Glutamatergic neuron (in vitro differentiated cells): Measurements from ENCODE around the gene CHMP6. TPM values are rescaled to one million over a fixed set of nuclear protein-coding genes. Genes with fewer than 3 reads are reported as not detected.

Experiments
- DNase-seq: peaks from one replicate; pipeline ENCODE4 v3.0.0; 2022
- H3K27ac Mint-ChIP-seq: one replicate; pipeline ENCODE4 v1.8.0; 2020; ENCODE audit warnings: mild to moderate bottlenecking, mixed read lengths, inconsistent platforms; ENCODE audit not compliant: unreplicated experiment
- H3K27me3 Mint-ChIP-seq: one replicate; pipeline ENCODE4 v1.8.0; 2020; ENCODE audit warnings: mild to moderate bottlenecking, moderate library complexity, mixed read lengths, inconsistent platforms; ENCODE audit not compliant: unreplicated experiment
- H3K36me3 Mint-ChIP-seq: one replicate; pipeline ENCODE4 v1.8.0; 2020; ENCODE audit warnings: mild to moderate bottlenecking, mixed read lengths, inconsistent platforms; ENCODE audit not compliant: unreplicated experiment
- H3K4me1 Mint-ChIP-seq: one replicate; pipeline ENCODE4 v1.8.0; 2020; ENCODE audit warnings: mild to moderate bottlenecking, low read depth, mixed read lengths, inconsistent platforms; ENCODE audit not compliant: unreplicated experiment
- H3K4me3 Mint-ChIP-seq: one replicate; pipeline ENCODE4 v1.8.0; 2020; ENCODE audit warnings: mild to moderate bottlenecking, mixed read lengths, inconsistent platforms; ENCODE audit not compliant: unreplicated experiment
- H3K9me3 Mint-ChIP-seq: one replicate; pipeline ENCODE4 v1.8.0; 2020; ENCODE audit warnings: mild to moderate bottlenecking, moderate library complexity, mixed read lengths, inconsistent platforms; ENCODE audit not compliant: unreplicated experiment
- total RNA-seq: library from RNA; stranded (reverse); fragmentation: NEBNext Ultra II Directional; extraction: Animal tissue kit (Norgen Biotek cat#: 25700); gene quantifications from one replicate; pipeline ENCODE4 v1.2.1, GENCODE V29; 2021; ENCODE audit not compliant: unreplicated experiment
- TF ChIP-seq, protein P1 (sequence below): fragments of 200-600 bp; sonication (generic); IDR thresholded peaks from one replicate; pipeline ENCODE4 v1.5.0; 2021; ENCODE audit not compliant: partially characterized antibody, unreplicated experiment

CHMP6 gene
- total RNA-seq, 1 donor from 2014 or later, result 24.3 TPM

GRCh38 chr17:80956321-80957190 lies 35.1 kb upstream of the CHMP6 start:
- DNase-seq, result peak; percentile 7

DNA sequence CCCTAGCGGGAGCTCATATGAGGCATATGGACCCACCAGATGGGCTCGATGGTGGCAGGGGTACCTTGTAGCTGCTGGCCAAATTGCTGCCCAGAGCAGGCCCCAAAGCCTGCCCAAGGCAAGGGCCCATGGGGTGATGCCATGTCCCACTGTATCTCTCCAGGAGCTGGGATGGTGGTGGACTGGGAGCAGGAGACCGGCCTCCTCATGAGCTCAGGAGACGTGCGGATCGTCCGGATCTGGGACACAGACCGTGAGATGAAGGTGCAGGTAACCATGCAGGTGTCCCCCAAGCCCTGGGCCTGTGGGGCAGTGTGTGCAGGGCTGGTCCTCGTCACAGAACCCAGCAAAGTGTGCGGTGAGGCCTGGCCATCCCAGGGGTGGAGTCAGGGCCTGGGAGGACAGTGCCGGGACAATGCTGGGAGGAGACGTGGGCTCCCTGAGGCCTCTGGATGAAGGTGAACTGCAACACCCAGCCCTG lies 34.1 kb upstream of the CHMP6 start:
- Mint-ChIP-seq H3K27ac (no peak overlapping the region), H3K4me1 (peaks cover 7% of the 10 kb centered on the region), H3K9me3 (peaks cover 4% of the 10 kb centered on the region), H3K27me3 (peaks cover 3% of the 10 kb centered on the region), H3K36me3 (peaks cover 5% of the 10 kb centered on the region), H3K4me3 (no peak overlapping the region)
- TF ChIP-seq, protein P1, sequence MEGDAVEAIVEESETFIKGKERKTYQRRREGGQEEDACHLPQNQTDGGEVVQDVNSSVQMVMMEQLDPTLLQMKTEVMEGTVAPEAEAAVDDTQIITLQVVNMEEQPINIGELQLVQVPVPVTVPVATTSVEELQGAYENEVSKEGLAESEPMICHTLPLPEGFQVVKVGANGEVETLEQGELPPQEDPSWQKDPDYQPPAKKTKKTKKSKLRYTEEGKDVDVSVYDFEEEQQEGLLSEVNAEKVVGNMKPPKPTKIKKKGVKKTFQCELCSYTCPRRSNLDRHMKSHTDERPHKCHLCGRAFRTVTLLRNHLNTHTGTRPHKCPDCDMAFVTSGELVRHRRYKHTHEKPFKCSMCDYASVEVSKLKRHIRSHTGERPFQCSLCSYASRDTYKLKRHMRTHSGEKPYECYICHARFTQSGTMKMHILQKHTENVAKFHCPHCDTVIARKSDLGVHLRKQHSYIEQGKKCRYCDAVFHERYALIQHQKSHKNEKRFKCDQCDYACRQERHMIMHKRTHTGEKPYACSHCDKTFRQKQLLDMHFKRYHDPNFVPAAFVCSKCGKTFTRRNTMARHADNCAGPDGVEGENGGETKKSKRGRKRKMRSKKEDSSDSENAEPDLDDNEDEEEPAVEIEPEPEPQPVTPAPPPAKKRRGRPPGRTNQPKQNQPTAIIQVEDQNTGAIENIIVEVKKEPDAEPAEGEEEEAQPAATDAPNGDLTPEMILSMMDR, result no peak
- DNase-seq, result peak; percentile 17

More at GRCh38 chr17:80956321-80957190, 35.1 kb upstream of the CHMP6 start:
- no peak overlapping the region for H3K4me3 Mint-ChIP-seq
- H3K36me3 Mint-ChIP-seq, result peaks cover 5% of the 10 kb centered on the region
- peaks cover 4% of the 10 kb centered on the region for H3K9me3 Mint-ChIP-seq
- peaks cover 3% of the 10 kb centered on the region for H3K4me1 Mint-ChIP-seq
- TF ChIP-seq, protein P1, result no peak
- H3K27ac Mint-ChIP-seq, result no peak overlapping the region
- H3K27me3 Mint-ChIP-seq, result peaks cover 4% of the 10 kb centered on the region

GRCh38 chr17:80959330-80960036 lies 32.2 kb upstream of the CHMP6 start:
- Mint-ChIP-seq H3K27me3 (peaks cover 2% of the 10 kb centered on the region), H3K4me3 (no peak overlapping the region), H3K4me1 (peaks cover 9% of the 10 kb centered on the region), H3K27ac (no peak overlapping the region), H3K36me3 (peaks cover 5% of the 10 kb centered on the region), H3K9me3 (peaks cover 4% of the 10 kb centered on the region)
- TF ChIP-seq, protein P1, result no peak
- DNase-seq, result peak; percentile 29

GRCh38 chr17:80960037-80960796 lies 31.4 kb upstream of the CHMP6 start:
- peaks cover 9% of the 10 kb centered on the region for H3K4me1 Mint-ChIP-seq
- no peaks in the 10 kb centered on the region for H3K36me3 Mint-ChIP-seq
- no peaks in the 10 kb centered on the region for H3K9me3 Mint-ChIP-seq
- no peak for DNase-seq
- no peak overlapping the region for H3K27ac Mint-ChIP-seq
- peaks cover 2% of the 10 kb centered on the region for H3K27me3 Mint-ChIP-seq
- TF ChIP-seq, protein P1, result no peak
- H3K4me3 Mint-ChIP-seq, result no peak overlapping the region
